IMR-90 (cell line): ENCODE measurements around the gene HDAC9. TPM values are rescaled to one million over a fixed set of nuclear protein-coding genes. Genes with fewer than 3 reads are reported as not detected.

Experiments used
- ATAC-seq: fragments of 200-7000 bp; cut with Tn5 transposase; 2 replicates; pipeline ENCODE4 v1.9.1; 2020; ENCODE audit warnings: low read depth, mild to moderate bottlenecking, moderate library complexity
- BruUV-seq: library from RNA; stranded (reverse); fragments of 400-500 nt; replicated peaks from 2 replicates; lab custom pipeline; 2021; lab: Mats Ljungman, UMichigan
- CTCF ChIA-PET: fragments of 300-600 bp; formaldehyde crosslinking; extraction: SDS; loops from one replicate; lab custom pipeline; 2021; ENCODE audit warnings: antibody characterized with exemption; lab: Yijun Ruan, JAX
- POLR2A ChIA-PET: fragments of 300-600 bp; sonication (Branson Sonifier 250); formaldehyde crosslinking; loops from one replicate; lab custom pipeline; 2022; ENCODE audit warnings: antibody characterized with exemption; ENCODE audit not compliant: unreplicated experiment; lab: Charles Lee
- DNase-seq: peaks from one replicate; pipeline ENCODE4 v3.0.0; 2013
- H2AFZ ChIP-seq: replicated peaks from 2 replicates; pipeline ENCODE3; 2013; ENCODE audit warnings: low read length, mild to moderate bottlenecking; ENCODE audit not compliant: poor library complexity
- H2AK5ac ChIP-seq: 2 replicates; pipeline ENCODE4 v1.6.1; 2013; ENCODE audit warnings: low read depth, low read length, inconsistent platforms
- H2AK9ac ChIP-seq: replicated peaks from 2 replicates; pipeline ENCODE3; 2013; ENCODE audit warnings: mild to moderate bottlenecking, low read depth, low read length, moderate library complexity; ENCODE audit not compliant: poor library complexity
- H2BK120ac ChIP-seq: 2 replicates; pipeline ENCODE4 v1.6.1; 2013; ENCODE audit warnings: low read depth, low read length, inconsistent platforms
- H2BK15ac ChIP-seq: 3 replicates; pipeline ENCODE4 v1.6.1; 2013; ENCODE audit warnings: low read depth, low read length, inconsistent platforms
- H2BK20ac ChIP-seq: 2 replicates; pipeline ENCODE4 v1.6.1; 2013; ENCODE audit warnings: low read depth, mild to moderate bottlenecking, inconsistent platforms, low read length, moderate library complexity
- H2BK5ac ChIP-seq: 2 replicates; pipeline ENCODE4 v1.6.1; 2013; ENCODE audit warnings: mild to moderate bottlenecking, low read depth, low read length, inconsistent platforms; ENCODE audit not compliant: poor library complexity, severe bottlenecking
- H3K14ac ChIP-seq: replicated peaks from 2 replicates; pipeline ENCODE4 v1.6.1; 2013; ENCODE audit warnings: low read depth, low read length, inconsistent platforms
- H3K18ac ChIP-seq: 2 replicates; pipeline ENCODE4 v1.6.1; 2013; ENCODE audit warnings: low read depth, low read length, control low read depth
- H3K23ac ChIP-seq: 2 replicates; pipeline ENCODE4 v1.6.1; 2013; ENCODE audit warnings: low read depth, low read length, inconsistent platforms
- H3K27ac ChIP-seq: 2 replicates; pipeline ENCODE4 v1.5.1; 2013; ENCODE audit warnings: mild to moderate bottlenecking, control low read depth, low read length; ENCODE audit not compliant: insufficient read depth
- H3K27me3 ChIP-seq: 2 replicates; pipeline ENCODE4 v1.6.1; 2013; ENCODE audit warnings: low read length; ENCODE audit not compliant: control insufficient read depth, insufficient read depth
- H3K36me3 ChIP-seq: 2 replicates; pipeline ENCODE4 v1.6.1; 2013; ENCODE audit warnings: low read length, mixed read lengths; ENCODE audit not compliant: control insufficient read depth, insufficient read depth
- H3K4ac ChIP-seq: 2 replicates; pipeline ENCODE4 v1.6.1; 2013; ENCODE audit warnings: low read depth, low read length, inconsistent platforms
- H3K4me1 ChIP-seq: 2 replicates; pipeline ENCODE4 v1.6.1; 2013; ENCODE audit warnings: low read length, mixed read lengths; ENCODE audit not compliant: control insufficient read depth, insufficient read depth
- H3K4me2 ChIP-seq: 2 replicates; pipeline ENCODE4 v1.6.1; 2013; ENCODE audit warnings: low read depth, mild to moderate bottlenecking, control low read depth, low read length, moderate library complexity
- H3K4me3 ChIP-seq: 2 replicates; pipeline ENCODE4 v1.5.1; 2013; ENCODE audit warnings: low read depth, mild to moderate bottlenecking, control low read depth, low read length, moderate library complexity; ENCODE audit not compliant: insufficient read depth
- H3K56ac ChIP-seq: 2 replicates; pipeline ENCODE4 v1.6.1; 2013; ENCODE audit warnings: low read length, inconsistent platforms; ENCODE audit not compliant: insufficient read depth; ENCODE audit errors: extremely low read depth
- H3K79me1 ChIP-seq, 2 experiments: 2 replicates each; pipeline ENCODE4 v1.6.1; 2013; ENCODE audit warnings: low read length in 2 of 2, inconsistent platforms in 1 of 2, low read depth in 1 of 2
- H3K9ac ChIP-seq: 2 replicates; pipeline ENCODE4 v1.6.1; 2013; ENCODE audit warnings: low read depth, low read length, control low read depth
- H3K9me1 ChIP-seq: 2 replicates; pipeline ENCODE4 v1.6.1; 2013; ENCODE audit warnings: low read length, inconsistent platforms; ENCODE audit not compliant: insufficient read depth
- H3K9me3 ChIP-seq: 2 replicates; pipeline ENCODE4 v1.6.1; 2013; ENCODE audit warnings: low read length; ENCODE audit not compliant: control insufficient read depth, insufficient read depth
- H4K20me1 ChIP-seq: 2 replicates; pipeline ENCODE4 v1.6.1; 2013; ENCODE audit warnings: low read length, inconsistent platforms; ENCODE audit not compliant: insufficient read depth
- H4K5ac ChIP-seq: 2 replicates; pipeline ENCODE4 v1.6.1; 2013; ENCODE audit warnings: mild to moderate bottlenecking, low read depth, low read length, control low read depth
- H4K8ac ChIP-seq, 2 experiments: 2 replicates each; pipeline ENCODE4 v1.6.1; 2013; ENCODE audit warnings: low read depth in 2 of 2, low read length in 2 of 2, control low read depth in 1 of 2, inconsistent platforms in 1 of 2
- H4K91ac ChIP-seq: 2 replicates; pipeline ENCODE4 v1.6.1; 2013; ENCODE audit warnings: low read depth, low read length, inconsistent platforms; ENCODE audit not compliant: insufficient read depth
- BHLHE40 ChIP-seq: fragments of 150-350 bp; IDR thresholded peaks from 2 replicates; pipeline ENCODE4 v1.6.1; 2016; ENCODE audit warnings: mild to moderate bottlenecking, low read depth, low read length
- CEBPB ChIP-seq: IDR thresholded peaks from 2 replicates; pipeline ENCODE4 v1.6.1; 2012; ENCODE audit warnings: low read depth, low read length, improper control_type of control experiment
- CHD1 ChIP-seq: IDR thresholded peaks from 2 replicates; pipeline ENCODE4 v1.6.1; 2012; ENCODE audit warnings: low read depth, low read length, improper control_type of control experiment
- CTCF ChIP-seq: conservative IDR thresholded peaks from 2 replicates; pipeline ENCODE4 v1.5.1; 2012; ENCODE audit warnings: mild to moderate bottlenecking, low read depth, low read length, improper control_type of control experiment
- ELK1 ChIP-seq: fragments of 150-350 bp; IDR thresholded peaks from 2 replicates; pipeline ENCODE4 v1.6.1; 2016; ENCODE audit warnings: low read depth, mild to moderate bottlenecking, low read length, moderate library complexity, borderline replicate concordance
- FOS ChIP-seq: fragments of 150-350 bp; IDR thresholded peaks from 2 replicates; pipeline ENCODE4 v1.6.1; 2016; ENCODE audit warnings: low read depth, low read length
- MAFK ChIP-seq: IDR thresholded peaks from 2 replicates; pipeline ENCODE4 v1.6.1; 2012; ENCODE audit warnings: low read depth, low read length, improper control_type of control experiment
- MAZ ChIP-seq: IDR thresholded peaks from 2 replicates; pipeline ENCODE4 v1.6.1; 2012; ENCODE audit warnings: low read depth, mild to moderate bottlenecking, low read length, improper control_type of control experiment, moderate library complexity, borderline replicate concordance
- MXI1 ChIP-seq: IDR thresholded peaks from 2 replicates; pipeline ENCODE4 v1.6.1; 2012; ENCODE audit warnings: low read depth, mild to moderate bottlenecking, low read length, moderate library complexity, borderline replicate concordance
- NFE2L2 ChIP-seq: fragments of 150-350 bp; IDR thresholded peaks from 2 replicates; pipeline ENCODE4 v1.6.1; 2016; ENCODE audit warnings: low read depth, mild to moderate bottlenecking, low read length
- POLR2A ChIP-seq: IDR thresholded peaks from 2 replicates; pipeline ENCODE4 v1.6.1; 2012; ENCODE audit warnings: mild to moderate bottlenecking, low read depth, low read length
- RAD21 ChIP-seq: IDR thresholded peaks from 2 replicates; pipeline ENCODE4 v1.6.1; 2012; ENCODE audit warnings: low read length, improper control_type of control experiment
- RCOR1 ChIP-seq: IDR thresholded peaks from 2 replicates; pipeline ENCODE4 v1.6.1; 2012; ENCODE audit warnings: mild to moderate bottlenecking, low read length, improper control_type of control experiment; ENCODE audit not compliant: insufficient replicate concordance
- RFX5 ChIP-seq: IDR thresholded peaks from 2 replicates; pipeline ENCODE4 v1.8.0; 2012; ENCODE audit warnings: low read depth, mild to moderate bottlenecking, low read length, moderate library complexity
- SMC3 ChIP-seq: fragments of 150-350 bp; IDR thresholded peaks from 2 replicates; pipeline ENCODE4 v1.6.1; 2016; ENCODE audit warnings: low read depth, mild to moderate bottlenecking, antibody characterized with exemption, low read length, moderate library complexity
- WGBS, 2 experiments: methylation state at CpG; one replicate each; pipeline versions ENCODE4 v1.1.5 to v1.1.7; 2013; ENCODE audit warnings: missing lambda C conversion rate in 2 of 2; ENCODE audit not compliant: insufficient read length in 1 of 2; ENCODE audit errors: extremely low coverage in 2 of 2; 5-methylcytosine and 5-hydroxymethylcytosine counted together
- dilution Hi-C: fragments of 300-500 bp; cut with HindIII; formaldehyde crosslinking; loops from one replicate; pipeline ENCODE4 v1.14.3; 2018; ENCODE audit warnings: low sequenced_read_pairs; ENCODE audit not compliant: unreplicated experiment
- in situ Hi-C: fragments of 300-500 bp; cut with MboI; formaldehyde crosslinking; loops from 3 replicates; pipeline ENCODE4 v1.14.3; 2019; ENCODE audit warnings: low sequenced_read_pairs, inconsistent platforms, mixed read lengths
- intact Hi-C: fragments of 100-400 bp; cut with micrococcal nuclease; formaldehyde crosslinking; loops from 2 replicates; pipeline ENCODE4 v1.10.0; 2022
- polyA plus RNA-seq, 3 experiments: library from polyadenylated mRNA; depleted of rRNA; stranded (reverse); fragments of >200 nt; gene quantifications; 2 replicates each; pipeline ENCODE4 v1.2.3, GENCODE V29; 2012; ENCODE audit warnings: low replicate concordance in 1 of 3
- total RNA-seq: library from RNA; depleted of rRNA; stranded (reverse); fragments of >200 nt; gene quantifications from 2 replicates; pipeline ENCODE4 v1.2.3, GENCODE V29; 2012
- TF ChIP-seq, protein P1 (sequence below): fragments of 150-350 bp; IDR thresholded peaks from 2 replicates; pipeline ENCODE4 v1.6.1; 2017; ENCODE audit warnings: mild to moderate bottlenecking, antibody characterized with exemption, low read length, low read depth

Gene HDAC9
- total and polyA plus RNA-seq, 2 of the 4 experiments (the other 2 are of a cell fraction): 4.3 to 24.7 TPM

GRCh38 chr7:18700147-18700546 is 204.6 kb downstream of the HDAC9 start:
- ChIA-PET CTCF (no interaction called here), POLR2A (interaction anchor here (0.6 kb wide), 1 partner anchor 82 kb away, joined by 4 read pairs; no protein-coding TSS in a partner anchor)
- dilution Hi-C loops: no loop called here
- no TSS peak for BruUV-seq
- Histone ChIP-seq H4K8ac (no peak overlapping the region), H3K18ac (no peak overlapping the region), H3K79me1 (no peaks in the 10 kb centered on the region), H3K23ac (no peak overlapping the region), H2AK9ac (no peak overlapping the region), H2BK15ac (no peak overlapping the region), H2BK120ac (no peak overlapping the region), H2AK5ac (no peak overlapping the region), H3K9me1 (no peaks in the 10 kb centered on the region; the same call in 1 of the 2 replicates), H3K9me3 (no peaks in the 10 kb centered on the region), H2BK20ac (no peak overlapping the region), H3K4me2 (no peak overlapping the region), H3K4ac (no peak overlapping the region), H3K27ac (no peak overlapping the region), H3K9ac (no peak overlapping the region), H3K56ac (no peak overlapping the region), H2BK5ac (no peak overlapping the region), H3K27me3 (no peaks in the 10 kb centered on the region), H2AFZ (no peak overlapping the region), H4K5ac (no peak overlapping the region), H4K91ac (no peak overlapping the region), H3K14ac (no peak overlapping the region), H3K36me3 (no peaks in the 10 kb centered on the region), H3K4me3 (no peak overlapping the region), H4K20me1 (no peaks in the 10 kb centered on the region), H3K4me1 (no peaks in the 10 kb centered on the region)
- TF ChIP-seq BHLHE40: no peak
- no peak for TF ChIP-seq RAD21
- no peak for TF ChIP-seq POLR2A
- no peak for TF ChIP-seq CEBPB
- no peak for TF ChIP-seq MAZ
- no peak for TF ChIP-seq SMC3
- no peak for TF ChIP-seq ELK1
- TF ChIP-seq NFE2L2: no peak
- TF ChIP-seq CHD1: no peak
- TF ChIP-seq FOS: no peak
- TF ChIP-seq CTCF: no peak
- TF ChIP-seq, protein P1, sequence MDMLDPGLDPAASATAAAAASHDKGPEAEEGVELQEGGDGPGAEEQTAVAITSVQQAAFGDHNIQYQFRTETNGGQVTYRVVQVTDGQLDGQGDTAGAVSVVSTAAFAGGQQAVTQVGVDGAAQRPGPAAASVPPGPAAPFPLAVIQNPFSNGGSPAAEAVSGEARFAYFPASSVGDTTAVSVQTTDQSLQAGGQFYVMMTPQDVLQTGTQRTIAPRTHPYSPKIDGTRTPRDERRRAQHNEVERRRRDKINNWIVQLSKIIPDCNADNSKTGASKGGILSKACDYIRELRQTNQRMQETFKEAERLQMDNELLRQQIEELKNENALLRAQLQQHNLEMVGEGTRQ: no peak
- TF ChIP-seq MXI1: no peak
- no peak for TF ChIP-seq MAFK
- TF ChIP-seq RFX5: no peak
- TF ChIP-seq RCOR1: no peak
- no CpG with 5 or more reads among the region's 7 CpGs for WGBS, 2 experiments
- in situ Hi-C loops: no loop called here
- DNase-seq: no peak
- intact Hi-C loops: no loop called here
- no peak for ATAC-seq
